A549 (cell line): ENCODE data around the gene CACNA2D4. TPM values are rescaled to one million over a fixed set of nuclear protein-coding genes. Genes with fewer than 3 reads are reported as not detected.

Source experiments
- ATAC-seq, 2 experiments: fragments of 200-7000 bp in 1 of 2; fragments of >200 bp in 1 of 2; cut with Nextera tagmentation in 1 of 2; cut with Tn5 transposase in 1 of 2; 3 replicates each; pipeline versions ENCODE4 v1.8.0 to v1.9.1; 2018 to 2020; ENCODE audit warnings: mild to moderate bottlenecking in 1 of 2, moderate library complexity in 1 of 2
- CTCF ChIA-PET: fragments of 300-600 bp; sonication (Branson Sonifier 250); formaldehyde crosslinking; extraction: SDS; loops from one replicate; lab custom pipeline; 2021; ENCODE audit warnings: antibody characterized with exemption, inconsistent platforms; lab: Yijun Ruan, JAX
- POLR2A ChIA-PET: fragments of 350-600 bp; formaldehyde crosslinking; extraction: SDS; loops from one replicate; lab custom pipeline; 2021; ENCODE audit warnings: antibody characterized with exemption, inconsistent platforms; lab: Yijun Ruan, JAX
- DNase-seq, 2 experiments: peaks; one replicate each; pipeline versions ENCODE4 v3.0.0 to v3.0.0-alpha.2; 2011 to 2016; ENCODE audit warnings: low read depth in 1 of 2, low spot score in 1 of 2
- FAIRE-seq: peaks from 2 replicates; lab custom pipeline; 2011; peaks lifted over from hg19 to GRCh38; lab: Jason Lieb, UNC
- H3K27ac ChIP-seq, 2 experiments: fragments of >200 bp; sonication (Bioruptor Twin); formaldehyde crosslinking; 3 replicates each; pipeline ENCODE4 v1.5.1; 2016 to 2017
- H3K4me1 ChIP-seq: fragments of >200 bp; sonication (Bioruptor Twin); formaldehyde crosslinking; 3 replicates; pipeline ENCODE4 v1.6.1; 2016
- H3K4me2 ChIP-seq: fragments of >200 bp; sonication (Bioruptor Twin); formaldehyde crosslinking; 3 replicates; pipeline ENCODE4 v1.6.1; 2016
- H3K4me3 ChIP-seq: fragments of >200 bp; sonication (Bioruptor Twin); formaldehyde crosslinking; 3 replicates; pipeline ENCODE4 v1.5.1; 2016
- H3K9me3 ChIP-seq: fragments of >200 bp; sonication (Bioruptor Twin); formaldehyde crosslinking; 3 replicates; pipeline ENCODE4 v1.6.1; 2016
- CBX2 ChIP-seq: fragments of 200-600 bp; sonication (generic); IDR thresholded peaks from 2 replicates; pipeline ENCODE4 v1.6.1; 2016; ENCODE audit warnings: low read depth, mild to moderate bottlenecking, borderline replicate concordance
- EHMT2 ChIP-seq: fragments of 200-600 bp; sonication (generic); IDR thresholded peaks from 2 replicates; pipeline ENCODE4 v1.6.1; 2016; ENCODE audit warnings: antibody characterized with exemption, low read depth, mild to moderate bottlenecking, moderate library complexity
- ELK1 ChIP-seq: fragments of 150-350 bp; IDR thresholded peaks from 2 replicates; pipeline ENCODE4 v1.6.1; 2014; ENCODE audit warnings: low read depth, mild to moderate bottlenecking, low read length
- FOXS1 ChIP-seq: fragments of 250-450 bp; sonication (Bioruptor Pico); IDR thresholded peaks from 2 replicates; pipeline ENCODE4 v1.5.0; 2020; ENCODE audit warnings: mild to moderate bottlenecking, moderate library complexity
- HDAC2 ChIP-seq: fragments of 200-600 bp; sonication (generic); IDR thresholded peaks from 2 replicates; pipeline ENCODE4 v1.6.1; 2016
- HEYL ChIP-seq: fragments of 250-450 bp; sonication (Bioruptor Pico); IDR thresholded peaks from 2 replicates; pipeline ENCODE4 v1.8.0; 2021; ENCODE audit warnings: mild to moderate bottlenecking, moderate library complexity
- HOXA7 ChIP-seq: fragments of 250-450 bp; sonication (Bioruptor Pico); IDR thresholded peaks from 2 replicates; pipeline ENCODE4 v1.5.0; 2020; ENCODE audit warnings: mild to moderate bottlenecking, moderate library complexity
- KDM1A ChIP-seq: fragments of 200-600 bp; sonication (generic); IDR thresholded peaks from 2 replicates; pipeline ENCODE4 v1.6.1; 2016; ENCODE audit warnings: low read depth, mild to moderate bottlenecking
- MYC ChIP-seq: IDR thresholded peaks from 2 replicates; pipeline ENCODE4 v1.6.1; 2012; ENCODE audit warnings: mild to moderate bottlenecking, inconsistent platforms, low read length, improper control_type of control experiment, borderline replicate concordance
- NR3C1 ChIP-seq: fragments of >200 bp; sonication (Bioruptor Twin); formaldehyde crosslinking; IDR thresholded peaks from 3 replicates; pipeline ENCODE4 v1.6.1; 2017
- PHF8 ChIP-seq: fragments of 200-600 bp; sonication (generic); IDR thresholded peaks from 2 replicates; pipeline ENCODE4 v1.6.1; 2016; ENCODE audit warnings: low read depth, mild to moderate bottlenecking, antibody characterized with exemption, moderate library complexity, borderline replicate concordance
- RARB ChIP-seq: fragments of 250-450 bp; sonication (Bioruptor Pico); IDR thresholded peaks from 2 replicates; pipeline ENCODE4 v1.8.0; 2021; ENCODE audit warnings: mild to moderate bottlenecking, moderate library complexity
- RCOR1 ChIP-seq: fragments of 150-350 bp; IDR thresholded peaks from 2 replicates; pipeline ENCODE4 v1.6.1; 2014; ENCODE audit warnings: antibody characterized with exemption, low read length, low read depth
- REST ChIP-seq: fragments of 200-600 bp; sonication (generic); IDR thresholded peaks from 2 replicates; pipeline ENCODE4 v1.6.1; 2016; ENCODE audit warnings: antibody characterized with exemption, mild to moderate bottlenecking, moderate library complexity
- RFX5 ChIP-seq: fragments of 450-650 bp; IDR thresholded peaks from 2 replicates; pipeline ENCODE4 v1.7.1; 2014; ENCODE audit warnings: antibody characterized with exemption, mild to moderate bottlenecking, moderate library complexity
- RNF2 ChIP-seq: fragments of 200-600 bp; sonication (generic); IDR thresholded peaks from 2 replicates; pipeline ENCODE4 v1.6.1; 2016; ENCODE audit warnings: low read depth, mild to moderate bottlenecking, antibody characterized with exemption, moderate library complexity, borderline replicate concordance
- TFCP2L1 ChIP-seq: fragments of 250-450 bp; sonication (Bioruptor Pico); IDR thresholded peaks from 2 replicates; pipeline ENCODE4 v1.5.0; 2021; ENCODE audit warnings: mild to moderate bottlenecking
- TP53 ChIP-seq: fragments of 250-450 bp; sonication (Bioruptor Pico); IDR thresholded peaks from 2 replicates; pipeline ENCODE4 v1.5.0; 2021; ENCODE audit warnings: mild to moderate bottlenecking, moderate library complexity
- ZFP36 ChIP-seq: fragments of 450-650 bp; IDR thresholded peaks from 2 replicates; pipeline ENCODE4 v1.6.1; 2014; ENCODE audit warnings: borderline replicate concordance; ENCODE audit not compliant: partially characterized antibody
- WGBS: methylation state at CpG from one replicate; pipeline ENCODE4 v1.1.6; 2017; ENCODE audit errors: missing lambda C conversion rate; 5-methylcytosine and 5-hydroxymethylcytosine counted together
- polyA plus RNA-seq, 4 experiments: library from polyadenylated mRNA; depleted of rRNA in 3 of 4; stranded (reverse); fragments of >200 nt; fragmentation: RNase III in 1 of 4; extraction: RNeasy Plus Mini Kit Qiagen cat#74134 plus additional on column Dnase treatment in 1 of 4; gene quantifications; 2 replicates in 3 of 4; 3 replicates in 1 of 4; pipeline ENCODE4 v1.2.3, GENCODE V29; 2011 to 2017
- TF ChIP-seq, protein P1 (sequence below): fragments of >200 bp; sonication (Bioruptor Twin); formaldehyde crosslinking; IDR thresholded peaks from 2 replicates; pipeline ENCODE4 v1.6.1; 2016
- TF ChIP-seq, protein P2 (sequence below): fragments of 250-450 bp; sonication (Bioruptor Pico); IDR thresholded peaks from 2 replicates; pipeline ENCODE4 v1.5.0; 2021; ENCODE audit warnings: mild to moderate bottlenecking, moderate library complexity, borderline replicate concordance

CACNA2D4 gene
- polyA plus RNA-seq, 2 of the 4 experiments (the other 2 are of a cell fraction), result not detected

DNA sequence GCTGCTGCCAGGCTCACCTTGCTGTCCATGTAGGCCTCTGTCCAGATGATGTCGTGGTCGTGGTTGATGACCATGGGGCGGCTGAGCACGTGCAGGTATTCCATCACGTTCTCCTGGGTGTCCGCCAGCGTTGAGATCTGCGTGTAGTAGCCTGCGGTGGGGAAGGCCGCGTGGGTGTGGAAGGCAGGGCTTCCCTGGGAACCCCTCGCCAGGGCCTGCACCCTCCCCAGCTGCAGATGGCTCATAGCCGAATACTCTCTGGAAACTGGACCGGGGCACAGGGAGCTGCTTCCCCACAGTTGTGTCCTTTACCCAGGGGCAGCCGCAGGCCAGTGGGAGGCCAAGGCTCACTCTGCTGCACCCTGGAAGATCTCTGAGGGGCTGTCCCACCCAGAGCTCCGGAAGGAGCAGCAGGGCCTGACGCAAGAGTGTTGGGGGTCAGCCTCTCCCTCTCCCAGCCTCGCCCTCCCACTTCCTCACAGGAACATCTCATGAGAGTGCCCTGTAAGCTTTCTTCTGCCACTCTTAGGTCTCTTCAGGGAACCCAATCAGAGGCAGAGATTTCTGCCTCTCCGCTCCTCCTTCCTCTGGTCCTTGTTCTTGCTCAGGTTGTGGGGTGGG lies 35.5 kb downstream of the CACNA2D4 start:
- FAIRE-seq, result no peak
- WGBS, result 50% methylated on average over 17 of the region's 19 CpGs
- TF ChIP-seq EHMT2 (no peak), RNF2 (no peak), RCOR1 (no peak), HDAC2 (no peak), TFCP2L1 (CRISPR knock-in tag) (no peak)
- H3K27ac ChIP-seq, result no peak overlapping the region
- ChIA-PET CTCF (interaction anchor here (2.4 kb wide), 1 partner anchor 57 kb away, joined by 7 read pairs; no protein-coding TSS in a partner anchor), POLR2A (no interaction called here)
- no peaks in the 10 kb centered on the region for H3K4me1 ChIP-seq
- H3K9me3 ChIP-seq, result no peaks in the 10 kb centered on the region
- no peak overlapping the region for H3K4me3 ChIP-seq
- no peak for DNase-seq
- H3K4me2 ChIP-seq, result no peak overlapping the region
- no peak for ATAC-seq

DNA sequence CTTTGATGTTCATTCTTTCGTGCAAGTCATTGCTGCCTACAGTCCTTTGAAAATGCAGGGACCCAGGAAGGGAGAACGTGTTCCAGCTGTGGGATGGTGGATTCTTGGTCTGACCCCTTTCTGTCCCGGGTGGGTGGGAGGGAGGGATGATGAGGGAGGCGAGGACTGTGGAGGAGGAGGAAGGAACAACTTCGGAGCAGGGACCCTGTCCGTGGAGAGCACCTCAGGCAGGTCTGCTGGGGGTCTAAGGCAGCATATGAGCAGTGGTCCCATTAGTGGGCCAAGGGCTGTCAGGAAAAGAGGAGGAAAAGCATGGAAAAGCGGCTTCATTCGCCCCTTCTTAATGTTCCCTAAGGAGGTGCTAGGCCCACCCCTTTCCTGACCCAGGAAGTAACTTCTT lies 36.0 kb downstream of the CACNA2D4 start:
- WGBS, result 33% methylated on average over 7 of the region's 8 CpGs
- Histone ChIP-seq H3K4me3 (no peak overlapping the region), H3K9me3 (no peaks in the 10 kb centered on the region), H3K4me2 (no peak overlapping the region), H3K27ac (no peak overlapping the region), H3K4me1 (no peaks in the 10 kb centered on the region)
- DNase-seq (no peak), FAIRE-seq (no peak), ATAC-seq (no peak)
- TF ChIP-seq HOXA7 (no peak), RARB (CRISPR knock-in tag) (no peak), PHF8 (no peak), MYC (no peak), REST (no peak), CBX2 (no peak), RFX5 (no peak), NR3C1 (no peak), ZFP36 (no peak), ELK1 (no peak), HEYL (CRISPR knock-in tag) (no peak), HDAC2 (no peak), KDM1A (no peak), FOXS1 (CRISPR knock-in tag) (no peak), TP53 (CRISPR knock-in tag) (no peak), RNF2 (no peak)
- TF ChIP-seq, protein P1, sequence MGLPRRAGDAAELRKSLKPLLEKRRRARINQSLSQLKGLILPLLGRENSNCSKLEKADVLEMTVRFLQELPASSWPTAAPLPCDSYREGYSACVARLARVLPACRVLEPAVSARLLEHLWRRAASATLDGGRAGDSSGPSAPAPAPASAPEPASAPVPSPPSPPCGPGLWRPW, result no peak
- TF ChIP-seq, protein P2, sequence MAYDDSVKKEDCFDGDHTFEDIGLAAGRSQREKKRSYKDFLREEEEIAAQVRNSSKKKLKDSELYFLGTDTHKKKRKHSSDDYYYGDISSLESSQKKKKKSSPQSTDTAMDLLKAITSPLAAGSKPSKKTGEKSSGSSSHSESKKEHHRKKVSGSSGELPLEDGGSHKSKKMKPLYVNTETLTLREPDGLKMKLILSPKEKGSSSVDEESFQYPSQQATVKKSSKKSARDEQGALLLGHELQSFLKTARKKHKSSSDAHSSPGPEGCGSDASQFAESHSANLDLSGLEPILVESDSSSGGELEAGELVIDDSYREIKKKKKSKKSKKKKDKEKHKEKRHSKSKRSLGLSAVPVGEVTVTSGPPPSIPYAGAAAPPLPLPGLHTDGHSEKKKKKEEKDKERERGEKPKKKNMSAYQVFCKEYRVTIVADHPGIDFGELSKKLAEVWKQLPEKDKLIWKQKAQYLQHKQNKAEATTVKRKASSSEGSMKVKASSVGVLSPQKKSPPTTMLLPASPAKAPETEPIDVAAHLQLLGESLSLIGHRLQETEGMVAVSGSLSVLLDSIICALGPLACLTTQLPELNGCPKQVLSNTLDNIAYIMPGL, result no peak
- CTCF ChIA-PET, result interaction anchor here (1.0 to 2.4 kb wide), 2 partner anchors 24 to 58 kb away, joined by 4 to 7 read pairs; no protein-coding TSS in a partner anchor
- POLR2A ChIA-PET, result no interaction called here
